ENCODE data around the gene RASSF3. TPM values are rescaled to one million over a fixed set of nuclear protein-coding genes. Genes with fewer than 3 reads are reported as not detected.

Gene RASSF3
- total RNA-seq, 1 experiment from 2014 or later, result 30.5 TPM

GRCh38 chr12:64608901-64609535 is 1.3 kb upstream of the RASSF3 start:
- no peaks in the 10 kb centered on the region for H3K9me3 Mint-ChIP-seq (ENCODE audit: unreplicated experiment)

GRCh38 chr12:64609536-64610078 is 688 bp upstream of the RASSF3 start:
- TF ChIP-seq, protein P1, sequence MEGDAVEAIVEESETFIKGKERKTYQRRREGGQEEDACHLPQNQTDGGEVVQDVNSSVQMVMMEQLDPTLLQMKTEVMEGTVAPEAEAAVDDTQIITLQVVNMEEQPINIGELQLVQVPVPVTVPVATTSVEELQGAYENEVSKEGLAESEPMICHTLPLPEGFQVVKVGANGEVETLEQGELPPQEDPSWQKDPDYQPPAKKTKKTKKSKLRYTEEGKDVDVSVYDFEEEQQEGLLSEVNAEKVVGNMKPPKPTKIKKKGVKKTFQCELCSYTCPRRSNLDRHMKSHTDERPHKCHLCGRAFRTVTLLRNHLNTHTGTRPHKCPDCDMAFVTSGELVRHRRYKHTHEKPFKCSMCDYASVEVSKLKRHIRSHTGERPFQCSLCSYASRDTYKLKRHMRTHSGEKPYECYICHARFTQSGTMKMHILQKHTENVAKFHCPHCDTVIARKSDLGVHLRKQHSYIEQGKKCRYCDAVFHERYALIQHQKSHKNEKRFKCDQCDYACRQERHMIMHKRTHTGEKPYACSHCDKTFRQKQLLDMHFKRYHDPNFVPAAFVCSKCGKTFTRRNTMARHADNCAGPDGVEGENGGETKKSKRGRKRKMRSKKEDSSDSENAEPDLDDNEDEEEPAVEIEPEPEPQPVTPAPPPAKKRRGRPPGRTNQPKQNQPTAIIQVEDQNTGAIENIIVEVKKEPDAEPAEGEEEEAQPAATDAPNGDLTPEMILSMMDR (IDR thresholded peaks at IDR 0.05; ENCODE audit: unreplicated experiment), result no peak
- Mint-ChIP-seq H3K4me1 (ENCODE audit: insufficient read depth, unreplicated experiment) (peaks cover 14% of the 10 kb centered on the region), H3K36me3 (ENCODE audit: insufficient read depth, unreplicated experiment) (peaks cover 16% of the 10 kb centered on the region), H3K27ac (ENCODE audit: low read depth, unreplicated experiment) (peak overlapping the region; percentile 70), H3K27me3 (ENCODE audit: insufficient read depth, unreplicated experiment) (no peaks in the 10 kb centered on the region), H3K9me3 (ENCODE audit: unreplicated experiment) (no peaks in the 10 kb centered on the region), H3K4me3 (ENCODE audit: unreplicated experiment) (peak overlapping the region; percentile 80)
- DNase-seq (ENCODE audit: unreplicated experiment), result no peak
- CTCF ChIA-PET, result interaction anchor here (0.6 to 5.1 kb wide), 11 partner anchors 11 to 1706 kb away, joined by 3 to 49 read pairs (median 4); no protein-coding TSS in a partner anchor
- intact Hi-C loops (cut with micrococcal nuclease), result loop anchor here (1.0 to 2.0 kb wide), 5 partner anchors 49 to 89 kb away; no protein-coding TSS in a partner anchor
- POLR2A ChIA-PET, result interaction anchor here (0.6 to 9.7 kb wide), 19 partner anchors 9 to 727 kb away, joined by 3 to 124 read pairs (median 6); no protein-coding TSS in a partner anchor
- BruUV-seq (replicated peaks), result no TSS peak

More at GRCh38 chr12:64608901-64609535, 1.3 kb upstream of the RASSF3 start:
- ChIA-PET POLR2A (interaction anchor here (0.6 to 9.7 kb wide), 21 partner anchors 8 to 727 kb away, joined by 3 to 124 read pairs (median 5); no protein-coding TSS in a partner anchor), CTCF (interaction anchor here (0.6 to 5.1 kb wide), 12 partner anchors 11 to 152 kb away, joined by 3 to 49 read pairs (median 4); no protein-coding TSS in a partner anchor)
- BruUV-seq (replicated peaks), result no TSS peak
- H3K4me3 Mint-ChIP-seq (ENCODE audit: unreplicated experiment), result peak overlapping the region; percentile 80
- peak; percentile 86 for DNase-seq (ENCODE audit: unreplicated experiment)
- peaks cover 16% of the 10 kb centered on the region for H3K36me3 Mint-ChIP-seq (ENCODE audit: insufficient read depth, unreplicated experiment)
- intact Hi-C loops (cut with micrococcal nuclease), result loop anchor here (1.0 to 2.0 kb wide), 4 partner anchors 48 to 89 kb away; no protein-coding TSS in a partner anchor
- H3K27ac Mint-ChIP-seq (ENCODE audit: low read depth, unreplicated experiment), result peak overlapping the region; percentile 70
- TF ChIP-seq, protein P1 (IDR thresholded peaks at IDR 0.05; ENCODE audit: unreplicated experiment), result no peak
- H3K27me3 Mint-ChIP-seq (ENCODE audit: insufficient read depth, unreplicated experiment), result no peaks in the 10 kb centered on the region
- peaks cover 14% of the 10 kb centered on the region for H3K4me1 Mint-ChIP-seq (ENCODE audit: insufficient read depth, unreplicated experiment)

- ChIA-PET CTCF (interaction anchor here (0.6 to 5.1 kb wide), 9 partner anchors 17 to 124 kb away, joined by 3 to 49 read pairs (median 5); no protein-coding TSS in a partner anchor), POLR2A (interaction anchor here (0.7 to 9.7 kb wide), 17 partner anchors 8 to 559 kb away, joined by 3 to 124 read pairs (median 4); partner anchors contain the start of gene LEMD3)
- Mint-ChIP-seq H3K9me3 (ENCODE audit: unreplicated experiment) (no peaks in the 10 kb centered on the region), H3K27ac (ENCODE audit: low read depth, unreplicated experiment) (peak overlapping the region; percentile 90), H3K4me3 (ENCODE audit: unreplicated experiment) (peak overlapping the region; percentile 80), H3K27me3 (ENCODE audit: insufficient read depth, unreplicated experiment) (no peaks in the 10 kb centered on the region), H3K36me3 (ENCODE audit: insufficient read depth, unreplicated experiment) (peaks cover 22% of the 10 kb centered on the region), H3K4me1 (ENCODE audit: insufficient read depth, unreplicated experiment) (peaks cover 14% of the 10 kb centered on the region)
- peak; percentile 52 for DNase-seq (ENCODE audit: unreplicated experiment)
- TF ChIP-seq, protein P1 (IDR thresholded peaks at IDR 0.05; ENCODE audit: unreplicated experiment), result no peak
- intact Hi-C loops (cut with micrococcal nuclease), result loop anchor here (1.0 to 2.0 kb wide), 2 partner anchors 15 to 60 kb away; no protein-coding TSS in a partner anchor
- BruUV-seq (replicated peaks), result no TSS peak
Observed at GRCh38 chr12:64610660-64611340, 505 bp downstream of the RASSF3 start.

Measured in MCF 10A (cell line).